Thymus (tissue), 11 donors: ENCODE measurements around the gene CHST13. TPM values are rescaled to one million over a fixed set of nuclear protein-coding genes. Genes with fewer than 3 reads are reported as not detected.

Source experiments
- DNase-seq, 9 donors: peaks; one replicate each; pipeline ENCODE4 v3.0.0-alpha.2; 2013; ENCODE audit warnings: low spot score in 9 of 9, low read depth in 6 of 9, missing footprints in 1 of 9
- H3K27ac ChIP-seq, 2 donors: one replicate each; pipeline ENCODE4 v1.5.1; 2013; ENCODE audit warnings: control low read depth in 1 of 2, low read depth in 1 of 2, low read length in 1 of 2, mild to moderate bottlenecking in 1 of 2, moderate library complexity in 1 of 2
- H3K27me3 ChIP-seq, 2 donors: one replicate each; pipeline ENCODE4 v1.5.1; 2013; ENCODE audit warnings: low read length in 1 of 2; ENCODE audit not compliant: control insufficient read depth in 2 of 2, insufficient read depth in 1 of 2
- H3K36me3 ChIP-seq, 2 donors: one replicate each; pipeline ENCODE4 v1.5.1; 2013; ENCODE audit warnings: low read length in 1 of 2, mild to moderate bottlenecking in 1 of 2, moderate library complexity in 1 of 2; ENCODE audit not compliant: control insufficient read depth in 2 of 2, insufficient read depth in 2 of 2
- H3K4me1 ChIP-seq, 2 donors: one replicate each; pipeline ENCODE4 v1.5.1; 2013; ENCODE audit warnings: low read length in 2 of 2; ENCODE audit not compliant: control insufficient read depth in 2 of 2, insufficient read depth in 2 of 2
- H3K4me3 ChIP-seq, 2 donors: one replicate each; pipeline ENCODE4 v1.5.1; 2013; ENCODE audit warnings: low read length in 2 of 2, control low read depth in 1 of 2, mild to moderate bottlenecking in 1 of 2
- H3K9me3 ChIP-seq, 2 donors: one replicate each; pipeline ENCODE4 v1.5.1; 2013; ENCODE audit warnings: low read length in 1 of 2, mild to moderate bottlenecking in 1 of 2; ENCODE audit not compliant: control insufficient read depth in 2 of 2, insufficient read depth in 1 of 2
- WGBS: extraction: QIAGEN DNeasy Blood & Tissue Kit; methylation state at CpG from one replicate; pipeline ENCODE4 v1.1.7; 2013; 5-methylcytosine and 5-hydroxymethylcytosine counted together
- polyA plus RNA-seq: library from polyadenylated mRNA; stranded (reverse); fragments of 200-250 nt; gene quantifications from one replicate; pipeline ENCODE4 v1.2.3, GENCODE V29; 2013
- total RNA-seq: library from RNA; stranded (reverse); fragments of 120-200 nt; gene quantifications from one replicate; pipeline ENCODE4 v1.2.4, GENCODE V29; 2013
- donor health status: healthy.

CHST13 gene
- total and polyA plus RNA-seq, 2 donors, result 0.38 to 0.39 TPM

DNA sequence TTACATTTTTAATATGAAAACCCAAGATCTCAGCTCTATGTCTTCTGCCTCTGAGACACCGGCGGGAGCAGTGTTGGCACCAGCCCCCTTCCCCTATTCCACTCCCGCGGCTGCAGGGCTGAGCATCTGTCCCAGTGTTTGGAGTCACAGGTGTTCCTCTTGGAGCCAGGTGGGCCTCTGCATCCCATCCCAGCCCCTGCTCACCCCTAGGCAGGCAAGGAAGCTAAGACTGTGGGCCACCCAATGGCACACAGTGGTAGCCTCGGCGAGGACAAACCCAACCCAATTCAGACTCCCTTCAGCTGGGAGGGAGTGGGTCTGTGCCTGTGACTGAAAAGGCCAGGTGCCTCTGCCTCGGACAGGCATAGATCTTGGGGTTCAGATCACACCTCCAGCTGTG lies 3.1 kb downstream of the CHST13 start:
- no peak for DNase-seq
- Histone ChIP-seq H3K27me3 (peaks cover 25 to 33% of the 10 kb centered on the region in 2 donors), H3K4me1 (peaks cover 11 to 45% of the 10 kb centered on the region in 2 donors), H3K27ac (no peak overlapping the region), H3K9me3 (no peaks in the 10 kb centered on the region), H3K36me3 (no peaks in the 10 kb centered on the region), H3K4me3 (no peak overlapping the region)
- 79% methylated on average over 7 of the region's 7 CpGs for WGBS

DNA sequence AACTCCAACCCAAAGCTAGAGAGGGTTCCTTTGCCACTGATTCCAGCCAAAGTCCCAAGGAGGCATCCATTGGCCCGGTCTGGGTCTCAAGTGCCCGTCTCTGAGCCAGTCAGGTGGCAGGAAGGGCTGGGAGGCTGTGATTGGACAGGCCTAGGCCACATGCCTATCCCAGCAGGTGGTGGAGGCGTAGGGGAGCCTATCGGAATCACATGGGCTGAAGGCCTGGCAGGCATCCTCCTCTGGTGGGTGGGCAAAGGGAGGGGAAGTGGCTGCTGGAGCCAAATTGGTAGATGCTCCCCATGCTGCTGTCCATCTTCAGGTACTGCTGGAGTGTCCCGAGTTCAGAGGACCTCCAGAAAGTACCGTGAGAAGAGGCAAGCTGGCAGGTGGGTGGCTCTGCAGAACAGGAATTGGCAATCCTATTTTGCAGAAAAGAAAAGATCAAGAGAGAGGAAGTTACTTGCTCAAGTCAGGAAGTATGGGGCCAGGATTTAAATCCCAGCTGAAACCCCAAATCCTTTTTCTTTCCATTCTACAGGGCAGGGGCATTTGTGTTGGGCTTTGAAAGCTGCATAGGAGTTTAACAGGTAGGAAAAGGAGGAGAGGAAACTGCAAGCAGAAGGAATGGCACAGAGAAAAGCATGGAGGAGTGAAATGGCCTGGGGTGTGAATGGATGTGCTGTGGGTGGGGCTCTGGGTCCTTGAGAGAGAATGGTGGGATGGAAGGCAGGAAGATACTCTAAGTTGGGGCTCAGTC lies 3.7 kb downstream of the CHST13 start:
- no peak for DNase-seq
- Histone ChIP-seq H3K36me3 (no peaks in the 10 kb centered on the region), H3K27ac (no peak overlapping the region), H3K9me3 (no peaks in the 10 kb centered on the region), H3K4me3 (no peak overlapping the region), H3K4me1 (peaks cover 11 to 45% of the 10 kb centered on the region in 2 donors), H3K27me3 (peaks cover 25 to 30% of the 10 kb centered on the region in 2 donors)
- WGBS, result 75% methylated on average over 6 of the region's 6 CpGs

DNA sequence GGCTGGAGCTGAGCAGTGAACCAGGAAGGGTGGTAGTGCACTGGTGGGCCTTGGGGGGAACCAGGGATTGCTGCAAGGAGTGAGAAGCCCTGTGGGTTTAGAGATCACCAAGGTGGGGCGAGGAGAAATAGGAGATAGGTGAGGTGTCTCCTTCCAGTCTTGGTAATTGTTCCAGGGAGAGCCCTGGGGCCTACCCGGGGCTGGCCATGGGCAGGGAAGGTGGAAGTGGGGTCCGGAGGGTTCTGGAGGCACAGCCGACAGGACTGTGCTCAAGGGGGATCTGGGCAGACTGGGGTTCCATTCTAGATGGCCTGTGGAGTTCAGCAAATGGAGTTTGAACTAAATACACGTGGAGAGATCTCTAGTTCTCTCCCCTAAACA lies 4.5 kb downstream of the CHST13 start:
- Histone ChIP-seq H3K27me3 (peaks cover 20 to 23% of the 10 kb centered on the region in 2 donors), H3K36me3 (no peaks in the 10 kb centered on the region), H3K4me1 (peaks cover 11 to 45% of the 10 kb centered on the region in 2 donors), H3K27ac (no peak overlapping the region), H3K9me3 (no peaks in the 10 kb centered on the region), H3K4me3 (no peak overlapping the region)
- WGBS, result 86% methylated on average over 5 of the region's 5 CpGs
- DNase-seq, result no peak

DNA sequence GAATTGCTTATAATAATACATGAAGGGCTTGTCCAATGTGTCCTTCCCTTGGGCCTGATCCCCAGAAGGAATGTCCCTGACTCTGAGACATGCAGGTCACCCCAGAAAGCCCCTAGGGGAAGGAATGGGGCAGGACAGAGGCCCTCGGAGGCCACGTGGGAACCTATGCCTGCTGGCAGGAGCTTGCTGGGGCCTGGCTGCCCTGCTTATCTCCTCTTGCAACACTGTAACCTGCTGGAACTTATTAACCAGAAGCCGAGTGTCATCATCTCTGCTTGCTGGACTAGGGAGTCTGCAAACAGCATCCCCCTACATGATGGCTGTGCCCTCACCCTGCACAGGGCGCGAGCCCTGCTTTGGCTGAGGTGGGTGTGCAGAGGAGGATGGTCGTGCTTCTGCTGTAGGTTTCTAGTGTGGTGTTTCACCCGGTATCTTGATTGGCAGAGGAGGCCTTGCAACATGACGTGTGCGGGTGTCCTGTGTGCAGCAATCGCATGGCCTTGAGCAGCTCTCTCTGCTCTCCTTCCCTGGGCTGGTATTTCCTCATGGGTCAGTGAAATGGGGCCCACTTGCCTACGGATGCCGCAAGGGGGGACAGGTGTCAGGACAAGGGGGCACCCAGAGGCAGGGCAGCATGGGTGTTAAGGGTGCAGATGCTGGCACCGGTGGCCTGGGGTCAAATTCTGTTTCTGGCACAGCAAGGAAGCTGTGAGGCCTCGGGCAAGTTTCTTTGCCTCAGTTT lies 5.0 kb downstream of the CHST13 start:
- WGBS, result 89% methylated on average over 14 of the region's 14 CpGs
- H3K4me1 ChIP-seq, result peaks cover 11 to 41% of the 10 kb centered on the region in 2 donors
- H3K27ac ChIP-seq, result no peak overlapping the region

DNA sequence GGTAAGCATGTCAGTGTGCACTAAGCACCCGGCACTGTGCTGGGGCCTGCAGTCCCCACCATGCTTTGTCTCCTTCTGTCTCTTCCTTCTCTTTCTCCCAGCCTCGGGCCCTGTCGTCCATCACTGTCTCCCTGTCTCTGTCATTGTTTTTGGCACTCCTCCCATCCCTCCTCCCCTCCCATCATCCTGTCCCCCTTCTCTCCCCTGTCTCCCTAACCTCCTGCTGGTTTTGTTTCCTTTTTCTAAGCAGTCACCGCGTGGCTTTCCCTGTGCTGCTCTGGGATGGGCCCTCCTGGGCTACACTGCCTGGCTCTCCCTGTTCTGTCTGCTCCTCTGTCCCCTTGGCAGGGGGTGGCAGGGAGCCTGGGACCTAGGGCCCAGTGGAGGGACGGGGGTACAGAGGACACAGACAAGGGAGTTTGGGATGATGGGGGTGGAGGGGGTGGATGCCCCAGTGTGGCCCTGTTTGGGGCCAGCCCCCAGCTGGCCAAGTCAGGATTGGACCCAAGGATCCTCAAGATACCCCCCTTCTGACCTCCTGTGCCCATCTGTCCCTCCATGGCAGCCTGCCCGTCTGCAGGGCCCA lies 5.7 kb downstream of the CHST13 start:
- Histone ChIP-seq H3K9me3 (no peaks in the 10 kb centered on the region), H3K4me1 (peaks cover 11 to 37% of the 10 kb centered on the region in 2 donors), H3K36me3 (no peaks in the 10 kb centered on the region), H3K4me3 (no peak overlapping the region), H3K27ac (peak overlapping the region in 1 of 2 donors; percentile 7), H3K27me3 (peaks cover 8 to 11% of the 10 kb centered on the region in 2 donors)
- WGBS, result 61% methylated on average over 7 of the region's 7 CpGs
- DNase-seq, result no peak

More for the DNA sequence above, 5.0 kb downstream of the CHST13 start:
- Histone ChIP-seq H3K36me3 (no peaks in the 10 kb centered on the region), H3K4me3 (no peak overlapping the region), H3K9me3 (no peaks in the 10 kb centered on the region), H3K27me3 (peaks cover 14 to 18% of the 10 kb centered on the region in 2 donors)
- DNase-seq, result no peak

DNA sequence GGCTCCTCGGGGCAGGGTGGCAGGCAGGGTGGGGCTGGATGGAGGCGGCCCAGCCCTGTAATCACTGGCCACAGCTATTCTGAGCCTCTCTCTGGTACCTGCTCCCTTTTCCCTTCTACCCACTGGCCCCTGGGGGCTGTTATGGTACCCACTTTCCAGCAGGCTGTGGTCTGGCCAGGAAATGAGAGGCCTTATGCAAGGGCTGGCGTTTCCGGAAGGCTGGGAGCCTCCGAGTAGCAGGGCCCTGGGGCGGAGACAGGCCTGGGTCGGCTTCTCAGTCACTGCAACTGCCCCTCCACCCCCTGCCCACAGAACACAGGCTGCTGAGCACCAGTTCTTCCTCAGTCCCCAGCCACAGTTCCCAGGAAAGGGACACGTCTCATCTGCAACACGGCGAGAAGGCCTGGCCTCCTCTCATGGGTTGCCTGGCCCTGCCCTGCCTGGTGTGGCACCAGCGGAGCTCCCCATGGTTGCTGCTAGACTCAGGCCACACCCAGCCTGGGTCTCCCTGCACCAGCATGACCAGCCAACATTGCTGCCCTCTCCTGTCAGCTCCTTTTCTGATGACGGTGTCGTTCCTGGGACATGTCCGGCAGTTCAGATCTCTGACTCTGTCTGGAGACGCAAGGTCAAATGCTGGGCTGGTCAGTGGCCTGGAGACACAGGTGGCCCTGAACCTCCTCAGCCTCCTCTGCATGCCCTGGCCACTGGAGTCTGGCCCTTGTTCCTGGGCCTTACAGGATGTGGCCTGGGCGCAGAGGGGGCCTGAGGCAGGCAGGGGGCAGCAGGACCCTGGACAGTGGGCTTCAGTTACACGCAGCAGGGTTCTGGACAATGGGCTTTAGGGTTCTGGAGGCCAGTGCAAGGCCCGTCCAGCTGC lies 6.5 kb downstream of the CHST13 start:
- no peaks in the 10 kb centered on the region for H3K36me3 ChIP-seq
- H3K4me1 ChIP-seq, result peaks cover 11 to 35% of the 10 kb centered on the region in 2 donors
- WGBS, result 51% methylated on average over 18 of the region's 18 CpGs
- H3K9me3 ChIP-seq, result no peaks in the 10 kb centered on the region
- H3K27ac ChIP-seq, result peak overlapping the region in 1 of 2 donors; percentile 7
- no peak overlapping the region for H3K4me3 ChIP-seq
- DNase-seq, result peak in 3 of 9 donors; percentile 38 to 76 (median 61)
- peaks cover under 1 to 5% of the 10 kb centered on the region in 2 donors for H3K27me3 ChIP-seq

DNA sequence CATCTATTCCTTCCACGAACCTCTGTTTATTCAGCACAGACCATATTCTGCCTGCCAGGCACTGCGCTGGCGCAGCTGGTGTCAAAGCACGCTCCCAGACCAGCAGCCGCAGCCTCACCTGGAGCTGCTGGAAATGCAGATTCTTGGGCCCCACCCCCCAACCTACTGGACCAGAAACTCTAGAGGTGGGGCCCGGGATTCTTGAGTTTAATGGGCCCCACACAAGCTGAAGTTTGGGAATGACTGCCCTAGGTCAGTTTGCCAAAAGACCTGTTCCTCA lies 7.0 kb downstream of the CHST13 start:
- DNase-seq, result no peak
- Histone ChIP-seq H3K27me3 (peaks cover 0 to 3% of the 10 kb centered on the region in 2 donors), H3K4me3 (no peak overlapping the region), H3K36me3 (no peaks in the 10 kb centered on the region), H3K27ac (no peak overlapping the region), H3K4me1 (peaks cover 11 to 35% of the 10 kb centered on the region in 2 donors), H3K9me3 (no peaks in the 10 kb centered on the region)
- WGBS, result 96% methylated on average over 6 of the region's 6 CpGs

DNA sequence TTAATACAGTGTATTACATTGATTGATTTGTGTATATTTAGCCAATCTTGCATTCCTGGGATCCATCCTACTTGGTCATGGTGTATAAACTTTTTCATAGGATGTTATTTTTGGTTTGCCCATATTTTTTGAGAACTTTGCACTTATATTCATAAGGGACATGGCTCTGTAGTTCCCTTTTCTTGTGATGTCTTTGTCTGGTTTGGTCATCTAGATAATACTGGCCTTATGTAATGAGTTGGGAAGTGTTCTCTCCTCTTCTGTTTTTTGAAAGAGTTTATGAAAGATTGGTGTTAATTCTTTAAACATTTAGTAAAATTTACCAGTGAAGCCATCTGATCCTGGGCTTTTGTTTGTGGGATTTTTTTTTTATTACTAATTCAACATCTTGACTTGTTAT lies 9.6 kb downstream of the CHST13 start:
- Histone ChIP-seq H3K36me3 (no peaks in the 10 kb centered on the region), H3K4me3 (no peak overlapping the region), H3K4me1 (peaks cover 11 to 25% of the 10 kb centered on the region in 2 donors), H3K27ac (no peak overlapping the region), H3K9me3 (no peaks in the 10 kb centered on the region), H3K27me3 (no peaks in the 10 kb centered on the region)
- DNase-seq, result no peak
